ENCODE results near the gene PSAT1. TPM values are rescaled to one million over a fixed set of nuclear protein-coding genes. Genes with fewer than 3 reads are reported as not detected.

PSAT1 gene
- total RNA-seq, 1 experiment from 2014 or later = 45.6 TPM

GRCh38 chr9:78356634-78357033, 59.7 kb downstream of the PSAT1 start:
- Histone ChIP-seq H3K36me3 (ENCODE audit: low read depth, low read length) (no peaks in the 10 kb centered on the region), H3K27me3 (ENCODE audit: low read length) (no peaks in the 10 kb centered on the region), H3K27ac (ENCODE audit: low read length) (no peak overlapping the region), H3K9me2 (replicated peaks; ENCODE audit: low read length) (no peaks in the 10 kb centered on the region), H3K4me3 (ENCODE audit: low read length) (no peak overlapping the region), H2AFZ (ENCODE audit: low read length) (no peak overlapping the region), H3K79me2 (ENCODE audit: low read length) (no peaks in the 10 kb centered on the region), H3F3A (ENCODE audit: low read length, unreplicated experiment) (no peaks in the 10 kb centered on the region), H3K9ac (ENCODE audit: low read length) (no peak overlapping the region), H4K20me1 (ENCODE audit: low read length) (no peaks in the 10 kb centered on the region), H3K9me3 (ENCODE audit: low read length) (no peaks in the 10 kb centered on the region), H3K4me1 (ENCODE audit: insufficient read depth, low read length) (no peaks in the 10 kb centered on the region; the same call in 1 of the 2 replicates), H3K4me2 (ENCODE audit: low read length) (no peak overlapping the region)
- CTCF ChIA-PET = no interaction called here
- TF ChIP-seq EZH2 (IDR thresholded peaks at IDR 0.05; ENCODE audit: low read length, unreplicated experiment) (no peak), EZH2phosphoT487 (IDR thresholded peaks at IDR 0.05; ENCODE audit: borderline replicate concordance, low read length) (no peak)
- TF ChIP-seq, protein P1, sequence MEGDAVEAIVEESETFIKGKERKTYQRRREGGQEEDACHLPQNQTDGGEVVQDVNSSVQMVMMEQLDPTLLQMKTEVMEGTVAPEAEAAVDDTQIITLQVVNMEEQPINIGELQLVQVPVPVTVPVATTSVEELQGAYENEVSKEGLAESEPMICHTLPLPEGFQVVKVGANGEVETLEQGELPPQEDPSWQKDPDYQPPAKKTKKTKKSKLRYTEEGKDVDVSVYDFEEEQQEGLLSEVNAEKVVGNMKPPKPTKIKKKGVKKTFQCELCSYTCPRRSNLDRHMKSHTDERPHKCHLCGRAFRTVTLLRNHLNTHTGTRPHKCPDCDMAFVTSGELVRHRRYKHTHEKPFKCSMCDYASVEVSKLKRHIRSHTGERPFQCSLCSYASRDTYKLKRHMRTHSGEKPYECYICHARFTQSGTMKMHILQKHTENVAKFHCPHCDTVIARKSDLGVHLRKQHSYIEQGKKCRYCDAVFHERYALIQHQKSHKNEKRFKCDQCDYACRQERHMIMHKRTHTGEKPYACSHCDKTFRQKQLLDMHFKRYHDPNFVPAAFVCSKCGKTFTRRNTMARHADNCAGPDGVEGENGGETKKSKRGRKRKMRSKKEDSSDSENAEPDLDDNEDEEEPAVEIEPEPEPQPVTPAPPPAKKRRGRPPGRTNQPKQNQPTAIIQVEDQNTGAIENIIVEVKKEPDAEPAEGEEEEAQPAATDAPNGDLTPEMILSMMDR (conservative IDR thresholded peaks at IDR 0.05; ENCODE audit: low read depth, low read length) = no peak
- BruUV-seq (replicated peaks) = no TSS peak
- ATAC-seq (no peak), DNase-seq (no peak)
- POLR2A ChIA-PET (ENCODE audit: unreplicated experiment) = no interaction called here
- intact Hi-C loops (cut with micrococcal nuclease) = no loop called here

DNA sequence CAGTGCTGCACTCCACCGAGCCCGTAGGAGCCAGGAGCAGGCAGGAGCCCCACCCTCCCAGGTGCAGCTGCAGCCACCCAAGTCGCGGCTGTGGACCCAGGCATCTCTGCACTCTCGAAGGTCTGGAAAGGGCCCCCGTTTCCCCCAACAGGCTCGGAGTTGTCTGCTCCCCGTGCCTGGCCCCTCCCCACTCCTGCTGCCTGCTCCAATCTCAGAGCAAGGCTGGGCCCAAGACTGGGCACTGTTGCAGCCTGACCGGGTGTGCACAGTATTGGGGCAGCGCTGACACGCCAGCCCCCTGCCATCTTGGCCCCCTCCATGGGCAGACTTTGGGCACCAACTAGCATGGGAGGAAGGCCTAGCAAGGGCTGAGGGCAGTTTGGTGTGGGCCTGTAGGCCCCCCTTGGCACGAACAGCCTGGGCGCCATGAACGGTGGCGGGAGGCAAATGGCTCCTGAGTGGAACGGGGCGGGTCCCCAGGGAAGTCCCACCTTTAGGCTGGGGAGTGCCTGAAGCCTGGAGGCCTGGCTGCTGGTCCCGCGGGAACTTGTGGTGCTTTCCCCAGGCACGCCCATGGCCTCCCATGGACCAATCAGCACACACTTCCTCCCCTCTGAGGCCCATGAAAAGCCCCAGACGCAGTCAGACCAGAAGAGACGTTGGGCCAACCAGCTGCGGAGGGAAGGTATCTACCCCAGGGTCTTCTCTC, 60.4 kb downstream of the PSAT1 start:
- ChIA-PET POLR2A (ENCODE audit: unreplicated experiment) (no interaction called here), CTCF (no interaction called here)
- no TSS peak for BruUV-seq (replicated peaks)
- Histone ChIP-seq H3K36me3 (ENCODE audit: low read depth, low read length) (no peaks in the 10 kb centered on the region), H4K20me1 (ENCODE audit: low read length) (no peaks in the 10 kb centered on the region), H3K79me2 (ENCODE audit: low read length) (no peaks in the 10 kb centered on the region), H3K9me2 (replicated peaks; ENCODE audit: low read length) (no peaks in the 10 kb centered on the region), H3F3A (ENCODE audit: low read length, unreplicated experiment) (no peaks in the 10 kb centered on the region), H3K27me3 (ENCODE audit: low read length) (no peaks in the 10 kb centered on the region), H3K9me3 (ENCODE audit: low read length) (no peaks in the 10 kb centered on the region), H3K9ac (ENCODE audit: low read length) (no peak overlapping the region), H3K27ac (ENCODE audit: low read length) (no peak overlapping the region), H3K4me3 (ENCODE audit: low read length) (no peak overlapping the region), H2AFZ (ENCODE audit: low read length) (no peak overlapping the region), H3K4me1 (ENCODE audit: insufficient read depth, low read length) (no peaks in the 10 kb centered on the region; the same call in 1 of the 2 replicates), H3K4me2 (ENCODE audit: low read length) (no peak overlapping the region)
- intact Hi-C loops (cut with micrococcal nuclease) = no loop called here
- TF ChIP-seq, protein P1 (conservative IDR thresholded peaks at IDR 0.05; ENCODE audit: low read depth, low read length) = no peak
- TF ChIP-seq EZH2 (IDR thresholded peaks at IDR 0.05; ENCODE audit: low read length, unreplicated experiment) (no peak), EZH2phosphoT487 (IDR thresholded peaks at IDR 0.05; ENCODE audit: borderline replicate concordance, low read length) (no peak)
- DNase-seq (no peak), ATAC-seq (no peak)

- ATAC-seq (no peak), DNase-seq (no peak)
- H3K9me2 ChIP-seq (replicated peaks; ENCODE audit: low read length) = no peaks in the 10 kb centered on the region
- POLR2A ChIA-PET (ENCODE audit: unreplicated experiment) = no interaction called here
- H3K27ac ChIP-seq (ENCODE audit: low read length) = no peak overlapping the region
- no peak overlapping the region for H2AFZ ChIP-seq (ENCODE audit: low read length)
- no TSS peak for BruUV-seq (replicated peaks)
- no peaks in the 10 kb centered on the region for H3F3A ChIP-seq (ENCODE audit: low read length, unreplicated experiment)
- no peaks in the 10 kb centered on the region for H3K36me3 ChIP-seq (ENCODE audit: low read depth, low read length)
- H3K79me2 ChIP-seq (ENCODE audit: low read length) = no peaks in the 10 kb centered on the region
- CTCF ChIA-PET = no interaction called here
- TF ChIP-seq EZH2phosphoT487 (IDR thresholded peaks at IDR 0.05; ENCODE audit: borderline replicate concordance, low read length) = no peak
- TF ChIP-seq EZH2 (IDR thresholded peaks at IDR 0.05; ENCODE audit: low read length, unreplicated experiment) = no peak
- TF ChIP-seq, protein P1 (conservative IDR thresholded peaks at IDR 0.05; ENCODE audit: low read depth, low read length) = no peak
- H3K9me3 ChIP-seq (ENCODE audit: low read length) = no peaks in the 10 kb centered on the region
- no peak overlapping the region for H3K4me2 ChIP-seq (ENCODE audit: low read length)
- H3K4me3 ChIP-seq (ENCODE audit: low read length) = no peak overlapping the region
- H3K27me3 ChIP-seq (ENCODE audit: low read length) = no peaks in the 10 kb centered on the region
- intact Hi-C loops (cut with micrococcal nuclease) = no loop called here
- no peaks in the 10 kb centered on the region for H4K20me1 ChIP-seq (ENCODE audit: low read length)
- no peak overlapping the region for H3K9ac ChIP-seq (ENCODE audit: low read length)
- H3K4me1 ChIP-seq (ENCODE audit: insufficient read depth, low read length) = peaks cover 5% of the 10 kb centered on the region
Measured at GRCh38 chr9:78358329-78359051, 61.6 kb downstream of the PSAT1 start.
